Measurements from ENCODE around the gene RNF227. TPM values are rescaled to one million over a fixed set of nuclear protein-coding genes. Genes with fewer than 3 reads are reported as not detected.

Gene RNF227
- total and polyA plus RNA-seq, 2 experiments from 2014 or later: 0.42 to 1.4 TPM

DNA sequence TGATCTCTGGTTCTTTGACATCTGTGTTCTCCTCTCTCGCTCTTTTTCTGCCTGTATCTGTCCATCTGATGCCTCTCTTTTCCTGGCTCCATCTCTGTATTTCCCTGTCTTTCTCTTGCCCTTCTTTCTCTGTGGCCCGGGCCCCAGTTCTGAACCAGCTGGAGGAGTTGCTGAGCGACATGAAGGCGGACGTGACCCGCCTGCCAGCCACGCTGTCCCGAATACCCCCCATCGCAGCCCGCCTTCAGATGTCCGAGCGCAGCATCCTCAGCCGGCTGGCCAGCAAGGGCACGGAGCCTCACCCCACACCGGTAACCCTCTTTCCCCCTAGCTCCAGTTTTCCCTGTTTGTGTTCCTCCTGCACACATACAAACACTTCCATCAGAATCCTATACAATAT is 5.8 kb downstream of the RNF227 start (continued):
- TF ChIP-seq ZNF114 (CRISPR knock-in tag; IDR thresholded peaks at IDR 0.05) (no peak), JUNB (IDR thresholded peaks at IDR 0.05; ENCODE audit: unreplicated experiment) (no peak), CREB1 (CRISPR knock-in tag; IDR thresholded peaks at IDR 0.05; ENCODE audit: low read depth) (no peak)
- TF ChIP-seq, protein P1, sequence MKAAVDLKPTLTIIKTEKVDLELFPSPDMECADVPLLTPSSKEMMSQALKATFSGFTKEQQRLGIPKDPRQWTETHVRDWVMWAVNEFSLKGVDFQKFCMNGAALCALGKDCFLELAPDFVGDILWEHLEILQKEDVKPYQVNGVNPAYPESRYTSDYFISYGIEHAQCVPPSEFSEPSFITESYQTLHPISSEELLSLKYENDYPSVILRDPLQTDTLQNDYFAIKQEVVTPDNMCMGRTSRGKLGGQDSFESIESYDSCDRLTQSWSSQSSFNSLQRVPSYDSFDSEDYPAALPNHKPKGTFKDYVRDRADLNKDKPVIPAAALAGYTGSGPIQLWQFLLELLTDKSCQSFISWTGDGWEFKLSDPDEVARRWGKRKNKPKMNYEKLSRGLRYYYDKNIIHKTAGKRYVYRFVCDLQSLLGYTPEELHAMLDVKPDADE (IDR thresholded peaks at IDR 0.05): no peak
- TF ChIP-seq, protein P2, sequence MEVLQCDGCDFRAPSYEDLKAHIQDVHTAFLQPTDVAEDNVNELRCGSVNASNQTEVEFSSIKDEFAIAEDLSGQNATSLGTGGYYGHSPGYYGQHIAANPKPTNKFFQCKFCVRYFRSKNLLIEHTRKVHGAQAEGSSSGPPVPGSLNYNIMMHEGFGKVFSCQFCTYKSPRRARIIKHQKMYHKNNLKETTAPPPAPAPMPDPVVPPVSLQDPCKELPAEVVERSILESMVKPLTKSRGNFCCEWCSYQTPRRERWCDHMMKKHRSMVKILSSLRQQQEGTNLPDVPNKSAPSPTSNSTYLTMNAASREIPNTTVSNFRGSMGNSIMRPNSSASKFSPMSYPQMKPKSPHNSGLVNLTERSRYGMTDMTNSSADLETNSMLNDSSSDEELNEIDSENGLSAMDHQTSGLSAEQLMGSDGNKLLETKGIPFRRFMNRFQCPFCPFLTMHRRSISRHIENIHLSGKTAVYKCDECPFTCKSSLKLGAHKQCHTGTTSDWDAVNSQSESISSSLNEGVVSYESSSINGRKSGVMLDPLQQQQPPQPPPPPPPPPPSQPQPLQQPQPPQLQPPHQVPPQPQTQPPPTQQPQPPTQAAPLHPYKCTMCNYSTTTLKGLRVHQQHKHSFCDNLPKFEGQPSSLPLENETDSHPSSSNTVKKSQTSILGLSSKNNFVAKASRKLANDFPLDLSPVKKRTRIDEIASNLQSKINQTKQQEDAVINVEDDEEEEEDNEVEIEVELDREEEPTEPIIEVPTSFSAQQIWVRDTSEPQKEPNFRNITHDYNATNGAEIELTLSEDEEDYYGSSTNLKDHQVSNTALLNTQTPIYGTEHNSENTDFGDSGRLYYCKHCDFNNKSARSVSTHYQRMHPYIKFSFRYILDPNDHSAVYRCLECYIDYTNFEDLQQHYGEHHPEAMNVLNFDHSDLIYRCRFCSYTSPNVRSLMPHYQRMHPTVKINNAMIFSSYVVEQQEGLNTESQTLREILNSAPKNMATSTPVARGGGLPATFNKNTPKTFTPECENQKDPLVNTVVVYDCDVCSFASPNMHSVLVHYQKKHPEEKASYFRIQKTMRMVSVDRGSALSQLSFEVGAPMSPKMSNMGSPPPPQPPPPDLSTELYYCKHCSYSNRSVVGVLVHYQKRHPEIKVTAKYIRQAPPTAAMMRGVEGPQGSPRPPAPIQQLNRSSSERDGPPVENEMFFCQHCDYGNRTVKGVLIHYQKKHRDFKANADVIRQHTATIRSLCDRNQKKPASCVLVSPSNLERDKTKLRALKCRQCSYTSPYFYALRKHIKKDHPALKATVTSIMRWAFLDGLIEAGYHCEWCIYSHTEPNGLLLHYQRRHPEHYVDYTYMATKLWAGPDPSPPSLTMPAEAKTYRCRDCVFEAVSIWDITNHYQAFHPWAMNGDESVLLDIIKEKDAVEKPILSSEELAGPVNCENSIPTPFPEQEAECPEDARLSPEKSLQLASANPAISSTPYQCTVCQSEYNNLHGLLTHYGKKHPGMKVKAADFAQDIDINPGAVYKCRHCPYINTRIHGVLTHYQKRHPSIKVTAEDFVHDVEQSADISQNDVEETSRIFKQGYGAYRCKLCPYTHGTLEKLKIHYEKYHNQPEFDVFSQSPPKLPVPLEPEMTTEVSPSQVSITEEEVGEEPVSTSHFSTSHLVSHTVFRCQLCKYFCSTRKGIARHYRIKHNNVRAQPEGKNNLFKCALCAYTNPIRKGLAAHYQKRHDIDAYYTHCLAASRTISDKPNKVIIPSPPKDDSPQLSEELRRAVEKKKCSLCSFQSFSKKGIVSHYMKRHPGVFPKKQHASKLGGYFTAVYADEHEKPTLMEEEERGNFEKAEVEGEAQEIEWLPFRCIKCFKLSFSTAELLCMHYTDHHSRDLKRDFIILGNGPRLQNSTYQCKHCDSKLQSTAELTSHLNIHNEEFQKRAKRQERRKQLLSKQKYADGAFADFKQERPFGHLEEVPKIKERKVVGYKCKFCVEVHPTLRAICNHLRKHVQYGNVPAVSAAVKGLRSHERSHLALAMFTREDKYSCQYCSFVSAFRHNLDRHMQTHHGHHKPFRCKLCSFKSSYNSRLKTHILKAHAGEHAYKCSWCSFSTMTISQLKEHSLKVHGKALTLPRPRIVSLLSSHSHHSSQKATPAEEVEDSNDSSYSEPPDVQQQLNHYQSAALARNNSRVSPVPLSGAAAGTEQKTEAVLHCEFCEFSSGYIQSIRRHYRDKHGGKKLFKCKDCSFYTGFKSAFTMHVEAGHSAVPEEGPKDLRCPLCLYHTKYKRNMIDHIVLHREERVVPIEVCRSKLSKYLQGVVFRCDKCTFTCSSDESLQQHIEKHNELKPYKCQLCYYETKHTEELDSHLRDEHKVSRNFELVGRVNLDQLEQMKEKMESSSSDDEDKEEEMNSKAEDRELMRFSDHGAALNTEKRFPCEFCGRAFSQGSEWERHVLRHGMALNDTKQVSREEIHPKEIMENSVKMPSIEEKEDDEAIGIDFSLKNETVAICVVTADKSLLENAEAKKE (CRISPR knock-in tag; IDR thresholded peaks at IDR 0.05): no peak

DNA sequence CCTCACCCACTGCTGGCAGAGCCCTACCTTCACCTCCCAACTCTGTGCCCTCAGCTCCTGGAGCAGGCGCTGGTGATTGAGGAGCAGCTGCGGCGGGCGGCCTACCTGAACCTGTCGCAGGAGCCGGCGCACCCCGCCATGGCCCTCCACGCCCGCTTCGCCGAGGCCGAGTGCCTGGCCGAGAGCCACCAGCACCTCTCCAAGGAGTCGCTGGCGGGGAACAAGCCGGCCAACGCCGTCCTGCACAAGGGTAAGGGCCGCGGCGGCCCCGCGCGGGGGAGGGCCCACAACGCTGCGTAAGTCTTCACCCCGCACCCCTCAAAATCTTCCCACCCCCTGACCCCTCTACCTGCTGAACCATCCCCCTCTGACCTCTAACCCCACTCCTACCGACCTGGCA is 7.0 kb downstream of the RNF227 start:
- H2AFZ ChIP-seq: no peak overlapping the region
- no peak overlapping the region for H3K4me3 ChIP-seq
- Mint-ChIP-seq H3K9me3 (no peaks in the 10 kb centered on the region), H3K4me1 (no peaks in the 10 kb centered on the region), H3K27me3 (ENCODE audit: insufficient read depth, low read depth, poor library complexity) (peaks cover 2% of the 10 kb centered on the region), H3K27ac (no peak overlapping the region), H3K36me3 (ENCODE audit: low read depth) (peaks cover 7% of the 10 kb centered on the region; the same call in 2 of the 3 replicates), H3K4me3 (no peak overlapping the region)
- no peaks in the 10 kb centered on the region for H3K4me1 ChIP-seq (ENCODE audit: insufficient read depth)
- H3K27ac ChIP-seq (ENCODE audit: low read depth): no peak overlapping the region
- no peaks in the 10 kb centered on the region for H3K79me2 ChIP-seq (replicated peaks; ENCODE audit: insufficient read depth)
- DNase-seq (ENCODE audit: low spot score) (no peak), ATAC-seq (no peak)
- no peaks in the 10 kb centered on the region for H3F3A ChIP-seq (replicated peaks; ENCODE audit: low read depth)
- H3K9me2 ChIP-seq (ENCODE audit: insufficient read depth): no peaks in the 10 kb centered on the region
- no peak overlapping the region for H3K4me2 ChIP-seq
- H3K36me3 ChIP-seq (ENCODE audit: insufficient read depth): no peaks in the 10 kb centered on the region
- H3K27me3 ChIP-seq (ENCODE audit: insufficient read depth): peaks cover 6% of the 10 kb centered on the region
- H4K20me1 ChIP-seq (replicated peaks; ENCODE audit: insufficient read depth): no peaks in the 10 kb centered on the region
- TF ChIP-seq, protein P2 (CRISPR knock-in tag; IDR thresholded peaks at IDR 0.05): no peak
- TF ChIP-seq EZH2phosphoT487 (IDR thresholded peaks at IDR 0.05; ENCODE audit: unreplicated experiment): no peak

Data from GM23338 (cell line).